Neural progenitor cell (in vitro differentiated cells): Measurements from ENCODE around the gene IL6. TPM values are rescaled to one million over a fixed set of nuclear protein-coding genes. Genes with fewer than 3 reads are reported as not detected.

Source experiments
- DNase-seq: peaks from one replicate; pipeline ENCODE4 v3.0.0-alpha.2; 2016; ENCODE audit warnings: low spot score
- H2AFZ ChIP-seq: fragments of 200-600 bp; sonication (generic); replicated peaks from 2 replicates; pipeline ENCODE4 v1.6.1; 2016; ENCODE audit warnings: antibody characterized with exemption
- H3F3A ChIP-seq: fragments of 200-600 bp; sonication (generic); 2 replicates; pipeline ENCODE4 v1.6.1; 2016; ENCODE audit warnings: antibody characterized with exemption, low read depth
- H3K27ac ChIP-seq: fragments of 200-600 bp; sonication (generic); 2 replicates; pipeline ENCODE4 v1.5.1; 2016; ENCODE audit warnings: mild to moderate bottlenecking
- H3K27me3 ChIP-seq: fragments of 200-600 bp; sonication (generic); 2 replicates; pipeline ENCODE4 v1.6.1; 2016; ENCODE audit warnings: mild to moderate bottlenecking, moderate library complexity
- H3K36me3 ChIP-seq: fragments of 200-600 bp; sonication (generic); 2 replicates; pipeline ENCODE4 v1.5.1; 2016
- H3K4me1 ChIP-seq: fragments of 200-600 bp; sonication (generic); 2 replicates; pipeline ENCODE4 v1.6.1; 2016; ENCODE audit warnings: mixed run types
- H3K4me2 ChIP-seq: fragments of 200-600 bp; sonication (generic); 2 replicates; pipeline ENCODE4 v1.6.1; 2016
- H3K4me3 ChIP-seq: fragments of 200-600 bp; sonication (generic); 2 replicates; pipeline ENCODE4 v1.5.1; 2016
- H3K79me2 ChIP-seq: fragments of 200-600 bp; sonication (generic); 2 replicates; pipeline ENCODE4 v1.6.1; 2016; ENCODE audit warnings: low read depth
- H3K9ac ChIP-seq: fragments of 200-600 bp; sonication (generic); 2 replicates; pipeline ENCODE4 v1.6.1; 2016
- H3K9me3 ChIP-seq: fragments of 200-600 bp; sonication (generic); 2 replicates; pipeline ENCODE4 v1.5.1; 2016; ENCODE audit warnings: low read depth
- H4K20me1 ChIP-seq: fragments of 200-600 bp; sonication (generic); 2 replicates; pipeline ENCODE4 v1.6.1; 2016; ENCODE audit warnings: low read depth
- H3K27ac Mint-ChIP-seq: 3 replicates; pipeline ENCODE4 v1.8.0; 2021; ENCODE audit warnings: mixed read lengths
- H3K27me3 Mint-ChIP-seq: 2 replicates; pipeline ENCODE4 v1.8.0; 2022; ENCODE audit warnings: low read depth, mild to moderate bottlenecking, inconsistent platforms, moderate library complexity, mixed read lengths; ENCODE audit not compliant: insufficient read depth
- H3K36me3 Mint-ChIP-seq: 3 replicates; pipeline ENCODE4 v1.8.0; 2021; ENCODE audit warnings: mixed read lengths
- H3K4me1 Mint-ChIP-seq: 3 replicates; pipeline ENCODE4 v1.8.0; 2021; ENCODE audit warnings: mixed read lengths
- H3K4me3 Mint-ChIP-seq: 3 replicates; pipeline ENCODE4 v1.8.0; 2021; ENCODE audit warnings: mild to moderate bottlenecking, moderate library complexity, mixed read lengths
- H3K9me3 Mint-ChIP-seq: 3 replicates; pipeline ENCODE4 v1.8.0; 2020; ENCODE audit warnings: mixed read lengths
- CTCF ChIP-seq: fragments of 200-600 bp; sonication (generic); IDR thresholded peaks from 2 replicates; pipeline ENCODE4 v1.5.1; 2017; ENCODE audit warnings: antibody characterized with exemption, mild to moderate bottlenecking
- EZH2 ChIP-seq: fragments of 200-600 bp; sonication (generic); IDR thresholded peaks from 2 replicates; pipeline ENCODE4 v1.6.1; 2017; ENCODE audit warnings: antibody characterized with exemption, mild to moderate bottlenecking, moderate library complexity
- EZH2phosphoT487 ChIP-seq: fragments of 200-600 bp; sonication (generic); IDR thresholded peaks from 2 replicates; pipeline ENCODE4 v1.6.1; 2017; ENCODE audit warnings: antibody characterized with exemption
- total RNA-seq: library from RNA; depleted of rRNA; stranded (reverse); fragments of >200 nt; gene quantifications from 2 replicates; pipeline ENCODE4 v1.2.3, GENCODE V29; 2015; ENCODE audit warnings: low replicate concordance

Gene IL6
- total RNA-seq, 1 donor from 2014 or later, result not detected

- Histone ChIP-seq H3F3A (no peaks in the 10 kb centered on the region), H2AFZ (no peak overlapping the region), H3K27ac (no peak overlapping the region), H3K79me2 (no peaks in the 10 kb centered on the region), H3K9me3 (no peaks in the 10 kb centered on the region), H4K20me1 (no peaks in the 10 kb centered on the region), H3K27me3 (no peaks in the 10 kb centered on the region), H3K4me2 (no peak overlapping the region), H3K4me3 (no peak overlapping the region), H3K36me3 (no peaks in the 10 kb centered on the region), H3K4me1 (peaks cover 3% of the 10 kb centered on the region), H3K9ac (no peak overlapping the region)
- Mint-ChIP-seq H3K36me3 (no peaks in the 10 kb centered on the region), H3K27me3 (peaks cover 4% of the 10 kb centered on the region), H3K27ac (no peak overlapping the region), H3K4me3 (no peak overlapping the region), H3K9me3 (no peaks in the 10 kb centered on the region), H3K4me1 (peaks cover 5% of the 10 kb centered on the region)
- TF ChIP-seq EZH2phosphoT487, result no peak
- TF ChIP-seq CTCF, result no peak
- no peak for TF ChIP-seq EZH2
- DNase-seq, result no peak
Observed at GRCh38 chr7:22697876-22698606, 29.0 kb upstream of the IL6 start.

GRCh38 chr7:22698767-22699166 is 28.2 kb upstream of the IL6 start:
- Mint-ChIP-seq H3K9me3 (no peaks in the 10 kb centered on the region), H3K36me3 (no peaks in the 10 kb centered on the region), H3K27ac (no peak overlapping the region), H3K4me3 (no peak overlapping the region), H3K27me3 (peaks cover 4% of the 10 kb centered on the region), H3K4me1 (peaks cover 12% of the 10 kb centered on the region)
- no peak overlapping the region for H3K4me2 ChIP-seq
- peaks cover 4% of the 10 kb centered on the region for H3K4me1 ChIP-seq
- H3K36me3 ChIP-seq, result no peaks in the 10 kb centered on the region
- no peak overlapping the region for H2AFZ ChIP-seq
- H3K4me3 ChIP-seq, result no peak overlapping the region
- no peaks in the 10 kb centered on the region for H3F3A ChIP-seq
- H3K27ac ChIP-seq, result no peak overlapping the region
- H3K79me2 ChIP-seq, result no peaks in the 10 kb centered on the region
- H3K27me3 ChIP-seq, result no peaks in the 10 kb centered on the region
- no peak for TF ChIP-seq EZH2
- TF ChIP-seq CTCF, result no peak
- no peak for TF ChIP-seq EZH2phosphoT487
- H4K20me1 ChIP-seq, result no peaks in the 10 kb centered on the region
- no peaks in the 10 kb centered on the region for H3K9me3 ChIP-seq
- H3K9ac ChIP-seq, result no peak overlapping the region
- DNase-seq, result no peak

- Histone ChIP-seq H3K4me3 (no peak overlapping the region), H3K36me3 (no peaks in the 10 kb centered on the region), H3K4me1 (peaks cover 4% of the 10 kb centered on the region), H3K4me2 (no peak overlapping the region), H3K27me3 (no peaks in the 10 kb centered on the region), H4K20me1 (no peaks in the 10 kb centered on the region), H3K79me2 (no peaks in the 10 kb centered on the region), H3K9ac (no peak overlapping the region), H3K27ac (no peak overlapping the region), H3F3A (no peaks in the 10 kb centered on the region), H3K9me3 (no peaks in the 10 kb centered on the region), H2AFZ (no peak overlapping the region)
- H3K36me3 Mint-ChIP-seq, result no peaks in the 10 kb centered on the region
- peaks cover 4% of the 10 kb centered on the region for H3K27me3 Mint-ChIP-seq
- no peak overlapping the region for H3K27ac Mint-ChIP-seq
- H3K4me3 Mint-ChIP-seq, result no peak overlapping the region
- no peak for DNase-seq
- no peaks in the 10 kb centered on the region for H3K9me3 Mint-ChIP-seq
- peaks cover 14% of the 10 kb centered on the region for H3K4me1 Mint-ChIP-seq
- no peak for TF ChIP-seq EZH2phosphoT487
- no peak for TF ChIP-seq CTCF
- TF ChIP-seq EZH2, result no peak
Observed at GRCh38 chr7:22700559-22701002, 26.4 kb upstream of the IL6 start.
